ENCODE data around the gene CALML6.

CALML6 gene

GRCh38 chr1:1946540-1946939, 31.5 kb downstream of the CALML6 start:
- Mint-ChIP-seq H3K4me3 (no peak overlapping the region), H3K27me3 (ENCODE audit: low read depth) (no peaks in the 10 kb centered on the region)

GRCh38 chr1:1947493-1947892, 32.4 kb downstream of the CALML6 start:
- Mint-ChIP-seq H3K9me3 (peaks cover 16% of the 10 kb centered on the region), H3K36me3 (ENCODE audit: low read depth) (no peaks in the 10 kb centered on the region), H3K4me1 (ENCODE audit: low read depth) (no peaks in the 10 kb centered on the region), H3K4me3 (no peak overlapping the region), H3K27ac (no peak overlapping the region), H3K27me3 (ENCODE audit: low read depth) (no peaks in the 10 kb centered on the region)
- no peak for DNase-seq (ENCODE audit: low spot score)

More at GRCh38 chr1:1946540-1946939, 31.5 kb downstream of the CALML6 start:
- no peak for DNase-seq (ENCODE audit: low spot score)
- no peaks in the 10 kb centered on the region for H3K4me1 Mint-ChIP-seq (ENCODE audit: low read depth)
- peaks cover 14% of the 10 kb centered on the region for H3K9me3 Mint-ChIP-seq
- H3K36me3 Mint-ChIP-seq (ENCODE audit: low read depth), result no peaks in the 10 kb centered on the region
- H3K27ac Mint-ChIP-seq, result no peak overlapping the region

GRCh38 chr1:1948783-1949182, 33.7 kb downstream of the CALML6 start:
- DNase-seq (ENCODE audit: low spot score), result no peak
- no peaks in the 10 kb centered on the region for H3K36me3 Mint-ChIP-seq (ENCODE audit: low read depth)
- no peaks in the 10 kb centered on the region for H3K4me1 Mint-ChIP-seq (ENCODE audit: low read depth)
- peaks cover 16% of the 10 kb centered on the region for H3K9me3 Mint-ChIP-seq
- no peak overlapping the region for H3K4me3 Mint-ChIP-seq
- no peaks in the 10 kb centered on the region for H3K27me3 Mint-ChIP-seq (ENCODE audit: low read depth)
- no peak overlapping the region for H3K27ac Mint-ChIP-seq

- no peak for DNase-seq (ENCODE audit: low spot score)
- H3K9me3 Mint-ChIP-seq, result peaks cover 16% of the 10 kb centered on the region
- H3K4me1 Mint-ChIP-seq (ENCODE audit: low read depth), result no peaks in the 10 kb centered on the region
- no peaks in the 10 kb centered on the region for H3K27me3 Mint-ChIP-seq (ENCODE audit: low read depth)
- H3K36me3 Mint-ChIP-seq (ENCODE audit: low read depth), result no peaks in the 10 kb centered on the region
- no peak overlapping the region for H3K27ac Mint-ChIP-seq
- no peak overlapping the region for H3K4me3 Mint-ChIP-seq
Observed at GRCh38 chr1:1950940-1951339, 35.9 kb downstream of the CALML6 start.

GRCh38 chr1:1954015-1954414, 39.0 kb downstream of the CALML6 start:
- Mint-ChIP-seq H3K4me1 (ENCODE audit: low read depth) (no peaks in the 10 kb centered on the region), H3K27ac (no peak overlapping the region), H3K27me3 (ENCODE audit: low read depth) (no peaks in the 10 kb centered on the region), H3K4me3 (no peak overlapping the region), H3K36me3 (ENCODE audit: low read depth) (no peaks in the 10 kb centered on the region), H3K9me3 (peaks cover 16% of the 10 kb centered on the region)
- no peak for DNase-seq (ENCODE audit: low spot score)

GRCh38 chr1:1954831-1955441, 39.9 kb downstream of the CALML6 start:
- no peak for DNase-seq (ENCODE audit: low spot score)
- Mint-ChIP-seq H3K27me3 (ENCODE audit: low read depth) (no peaks in the 10 kb centered on the region), H3K9me3 (peaks cover 15% of the 10 kb centered on the region), H3K27ac (no peak overlapping the region), H3K36me3 (ENCODE audit: low read depth) (no peaks in the 10 kb centered on the region), H3K4me1 (ENCODE audit: low read depth) (no peaks in the 10 kb centered on the region), H3K4me3 (no peak overlapping the region)

- DNase-seq (ENCODE audit: low spot score), result no peak
- H3K36me3 Mint-ChIP-seq (ENCODE audit: low read depth), result no peaks in the 10 kb centered on the region
- H3K9me3 Mint-ChIP-seq, result peaks cover 11% of the 10 kb centered on the region
- H3K27ac Mint-ChIP-seq, result no peak overlapping the region
- no peaks in the 10 kb centered on the region for H3K27me3 Mint-ChIP-seq (ENCODE audit: low read depth)
- H3K4me3 Mint-ChIP-seq, result no peak overlapping the region
- no peaks in the 10 kb centered on the region for H3K4me1 Mint-ChIP-seq (ENCODE audit: low read depth)
Observed at GRCh38 chr1:1955621-1956094, 40.6 kb downstream of the CALML6 start.

GRCh38 chr1:1956101-1956500, 41.0 kb downstream of the CALML6 start:
- Mint-ChIP-seq H3K27me3 (ENCODE audit: low read depth) (peaks cover 2% of the 10 kb centered on the region), H3K27ac (no peak overlapping the region), H3K4me3 (no peak overlapping the region), H3K4me1 (ENCODE audit: low read depth) (no peaks in the 10 kb centered on the region), H3K9me3 (peaks cover 7% of the 10 kb centered on the region), H3K36me3 (ENCODE audit: low read depth) (no peaks in the 10 kb centered on the region)
- DNase-seq (ENCODE audit: low spot score), result no peak

GRCh38 chr1:1956586-1957532, 41.8 kb downstream of the CALML6 start:
- no peak overlapping the region for H3K27ac Mint-ChIP-seq
- H3K4me1 Mint-ChIP-seq (ENCODE audit: low read depth), result no peaks in the 10 kb centered on the region
- H3K9me3 Mint-ChIP-seq, result no peaks in the 10 kb centered on the region
- H3K27me3 Mint-ChIP-seq (ENCODE audit: low read depth), result peaks cover 5% of the 10 kb centered on the region
- H3K4me3 Mint-ChIP-seq, result no peak overlapping the region
- H3K36me3 Mint-ChIP-seq (ENCODE audit: low read depth), result no peaks in the 10 kb centered on the region
- no peak for DNase-seq (ENCODE audit: low spot score)

- Mint-ChIP-seq H3K27me3 (ENCODE audit: low read depth) (peaks cover 5% of the 10 kb centered on the region), H3K27ac (no peak overlapping the region), H3K4me1 (ENCODE audit: low read depth) (no peaks in the 10 kb centered on the region), H3K4me3 (no peak overlapping the region), H3K36me3 (ENCODE audit: low read depth) (no peaks in the 10 kb centered on the region), H3K9me3 (no peaks in the 10 kb centered on the region)
- no peak for DNase-seq (ENCODE audit: low spot score)
Observed at GRCh38 chr1:1957533-1957961, 42.5 kb downstream of the CALML6 start.

GRCh38 chr1:1958071-1958541, 43.0 kb downstream of the CALML6 start:
- no peak overlapping the region for H3K4me3 Mint-ChIP-seq
- H3K27me3 Mint-ChIP-seq (ENCODE audit: low read depth), result peaks cover 5% of the 10 kb centered on the region
- no peaks in the 10 kb centered on the region for H3K9me3 Mint-ChIP-seq
- no peak for DNase-seq (ENCODE audit: low spot score)
- no peak overlapping the region for H3K27ac Mint-ChIP-seq
- no peaks in the 10 kb centered on the region for H3K4me1 Mint-ChIP-seq (ENCODE audit: low read depth)
- no peaks in the 10 kb centered on the region for H3K36me3 Mint-ChIP-seq (ENCODE audit: low read depth)

- H3K9me3 Mint-ChIP-seq, result no peaks in the 10 kb centered on the region
- no peaks in the 10 kb centered on the region for H3K36me3 Mint-ChIP-seq (ENCODE audit: low read depth)
- no peak overlapping the region for H3K27ac Mint-ChIP-seq
Observed at GRCh38 chr1:1959459-1959839, 44.4 kb downstream of the CALML6 start.

GRCh38 chr1:1959840-1960479, 44.9 kb downstream of the CALML6 start:
- no peak overlapping the region for H3K4me3 Mint-ChIP-seq
- peak; percentile 54 for DNase-seq (ENCODE audit: low spot score)
- no peaks in the 10 kb centered on the region for H3K9me3 Mint-ChIP-seq
- no peaks in the 10 kb centered on the region for H3K36me3 Mint-ChIP-seq (ENCODE audit: low read depth)
- peaks cover 5% of the 10 kb centered on the region for H3K27me3 Mint-ChIP-seq (ENCODE audit: low read depth)
- no peak overlapping the region for H3K27ac Mint-ChIP-seq
- H3K4me1 Mint-ChIP-seq (ENCODE audit: low read depth), result no peaks in the 10 kb centered on the region

More at GRCh38 chr1:1959459-1959839, 44.4 kb downstream of the CALML6 start:
- H3K4me1 Mint-ChIP-seq (ENCODE audit: low read depth), result no peaks in the 10 kb centered on the region
- peaks cover 5% of the 10 kb centered on the region for H3K27me3 Mint-ChIP-seq (ENCODE audit: low read depth)
- DNase-seq (ENCODE audit: low spot score), result no peak
- H3K4me3 Mint-ChIP-seq, result no peak overlapping the region

Data from T-helper 2 cell treated with Interferon-gamma antibody and Interleukin-4, amounts not matched to agents 5 μg/mL and 100 μg/mL, for 36 hours (primary cell).